ENCODE measurements around the gene MBD3L5. TPM values are rescaled to one million over a fixed set of nuclear protein-coding genes. Genes with fewer than 3 reads are reported as not detected.
"Not testable (repeated sequence)": the region's sequence is repeated elsewhere in the genome, so short reads cannot be mapped to it uniquely, and the experiment has no call there.

The MBD3L5 gene
- total and polyA plus RNA-seq, 7 experiments from 2014 or later: not detected

GRCh38 chr19:7006135-7006704 lies 24.2 kb upstream of the MBD3L5 start:
- peak overlapping the region in 1 of 9 donors; percentile 14 for H3K27ac Mint-ChIP-seq
- no peaks in the 10 kb centered on the region for H3K36me3 Mint-ChIP-seq

GRCh38 chr19:7007859-7008258 lies 22.5 kb upstream of the MBD3L5 start:
- ChIA-PET CTCF (interaction anchor here (0.6 kb wide), 1 partner anchor 59 kb away, joined by 3 read pairs; no protein-coding TSS in a partner anchor), POLR2A (no interaction called here)
- peaks cover 16 to 24% of the 10 kb centered on the region in 2 donors for H3K4me1 ChIP-seq (ENCODE audit: control insufficient read depth in 2 of 2, insufficient read depth in 2 of 2, low read length in 2 of 2)
- H3K4me3 Mint-ChIP-seq: peak overlapping the region in 5 of 10 donors; percentile 29 to 95 (median 76)
- peak overlapping the region in 2 of 9 donors; percentile 36 to 48 for H3K27ac Mint-ChIP-seq
- no peaks in the 10 kb centered on the region for H3K27me3 ChIP-seq (ENCODE audit: control insufficient read depth in 2 of 2, insufficient read depth in 2 of 2, low read length in 2 of 2)
- intact Hi-C loops (cut with micrococcal nuclease): loop anchor here in 1 of 2 donors (10.0 kb wide), 2 partner anchors 63 to 273 kb away; partner anchors contain the start of genes GPR108 and TRIP10
- H3K9me3 ChIP-seq (ENCODE audit: control insufficient read depth in 2 of 3, low read length in 3 of 3): no peaks in the 10 kb centered on the region
- no peaks in the 10 kb centered on the region for H3K36me3 ChIP-seq (ENCODE audit: control insufficient read depth in 2 of 3, insufficient read depth in 3 of 3, low read length in 3 of 3)
- peaks cover 25 to 58% (median 46%) of the 10 kb centered on the region in 7 donors for H3K4me1 Mint-ChIP-seq
- no peak overlapping the region for H3K4me3 ChIP-seq (ENCODE audit: low read length)
- no peaks in the 10 kb centered on the region for H3K36me3 Mint-ChIP-seq
- H3K27me3 Mint-ChIP-seq: no peaks in the 10 kb centered on the region
- no peak overlapping the region for H3K27ac ChIP-seq (ENCODE audit: low read depth, low read length)
- peaks cover 0 to 10% (median 0%) of the 10 kb centered on the region in 11 donors for H3K9me3 Mint-ChIP-seq
- DNase-seq (no peak), ATAC-seq (no peak)

More at GRCh38 chr19:7006135-7006704, 24.2 kb upstream of the MBD3L5 start:
- Histone ChIP-seq H3K4me3 (ENCODE audit: low read length) (no peak overlapping the region), H3K27me3 (ENCODE audit: control insufficient read depth in 2 of 2, insufficient read depth in 2 of 2, low read length in 2 of 2) (no peaks in the 10 kb centered on the region), H3K36me3 (ENCODE audit: control insufficient read depth in 2 of 3, insufficient read depth in 3 of 3, low read length in 3 of 3) (no peaks in the 10 kb centered on the region), H3K9me3 (ENCODE audit: control insufficient read depth in 2 of 3, low read length in 3 of 3) (no peaks in the 10 kb centered on the region), H3K4me1 (ENCODE audit: control insufficient read depth in 2 of 2, insufficient read depth in 2 of 2, low read length in 2 of 2) (peaks cover 16 to 24% of the 10 kb centered on the region in 2 donors), H3K27ac (ENCODE audit: low read depth, low read length) (no peak overlapping the region)
- peaks cover 0 to under 1% (median 0%) of the 10 kb centered on the region in 5 donors for H3K27me3 Mint-ChIP-seq
- ChIA-PET CTCF (interaction anchor here (0.6 to 0.7 kb wide), 2 partner anchors 9 to 162 kb away, joined by 3 read pairs; no protein-coding TSS in a partner anchor), POLR2A (interaction anchor here (1.0 kb wide), 1 partner anchor 115 kb away, joined by 3 read pairs; no protein-coding TSS in a partner anchor)
- intact Hi-C loops (cut with micrococcal nuclease): loop anchor here in 1 of 2 donors (10.0 kb wide), 2 partner anchors 61 to 271 kb away; partner anchors contain the start of genes GPR108 and TRIP10
- ATAC-seq (no peak), DNase-seq (no peak)
- peaks cover 0 to 6% (median 0%) of the 10 kb centered on the region in 11 donors for H3K9me3 Mint-ChIP-seq
- H3K4me1 Mint-ChIP-seq: peaks cover 21 to 62% (median 39%) of the 10 kb centered on the region in 7 donors
- peak overlapping the region in 2 of 10 donors; percentile 5 to 29 for H3K4me3 Mint-ChIP-seq

GRCh38 chr19:7010722-7011593 lies 19.4 kb upstream of the MBD3L5 start:
- no peak for ATAC-seq
- POLR2A ChIA-PET: no interaction called here
- peak overlapping the region in 2 of 9 donors; percentile 36 to 86 for H3K27ac Mint-ChIP-seq
- Histone ChIP-seq H3K27ac (ENCODE audit: low read depth, low read length) (no peak overlapping the region), H3K9me3 (ENCODE audit: control insufficient read depth in 2 of 3, low read length in 3 of 3) (no peaks in the 10 kb centered on the region), H3K4me1 (ENCODE audit: control insufficient read depth in 2 of 2, insufficient read depth in 2 of 2, low read length in 2 of 2) (peaks cover 16 to 29% of the 10 kb centered on the region in 2 donors), H3K36me3 (ENCODE audit: control insufficient read depth in 2 of 3, insufficient read depth in 3 of 3, low read length in 3 of 3) (no peaks in the 10 kb centered on the region), H3K27me3 (ENCODE audit: control insufficient read depth in 2 of 2, insufficient read depth in 2 of 2, low read length in 2 of 2) (no peaks in the 10 kb centered on the region), H3K4me3 (ENCODE audit: low read length) (no peak overlapping the region)
- CTCF ChIA-PET: no interaction called here
- H3K4me1 Mint-ChIP-seq: peaks cover 22 to 67% (median 52%) of the 10 kb centered on the region in 7 donors
- no peak for DNase-seq
- H3K4me3 Mint-ChIP-seq: peak overlapping the region in 2 of 10 donors; percentile 14 to 47
- no peaks in the 10 kb centered on the region for H3K27me3 Mint-ChIP-seq
- H3K36me3 Mint-ChIP-seq: peaks cover 0 to 2% (median 0%) of the 10 kb centered on the region in 5 donors
- peaks cover 0 to 10% (median 0%) of the 10 kb centered on the region in 11 donors for H3K9me3 Mint-ChIP-seq
- intact Hi-C loops (cut with micrococcal nuclease): no loop called here

GRCh38 chr19:7013678-7014077 lies 16.7 kb upstream of the MBD3L5 start:
- ChIA-PET POLR2A (no interaction called here), CTCF (interaction anchor here (1.0 kb wide), 1 partner anchor 9 kb away, joined by 3 read pairs; no protein-coding TSS in a partner anchor)

GRCh38 chr19:7018828-7019227 lies 11.6 kb upstream of the MBD3L5 start:
- Mint-ChIP-seq H3K36me3 (peaks cover 0 to under 1% (median 0%) of the 10 kb centered on the region in 5 donors), H3K27me3 (no peaks in the 10 kb centered on the region), H3K4me1 (peaks cover 0 to 11% (median 2%) of the 10 kb centered on the region in 7 donors), H3K9me3 (no peaks in the 10 kb centered on the region), H3K4me3 (no peak overlapping the region), H3K27ac (no peak overlapping the region)
- Histone ChIP-seq H3K9me3 (ENCODE audit: control insufficient read depth in 2 of 3, low read length in 3 of 3) (no peaks in the 10 kb centered on the region), H3K4me1 (ENCODE audit: control insufficient read depth in 2 of 2, insufficient read depth in 2 of 2, low read length in 2 of 2) (peaks cover 0 to 1% of the 10 kb centered on the region in 2 donors), H3K36me3 (ENCODE audit: control insufficient read depth in 2 of 3, insufficient read depth in 3 of 3, low read length in 3 of 3) (no peaks in the 10 kb centered on the region), H3K27ac (ENCODE audit: low read depth, low read length) (no peak overlapping the region), H3K4me3 (ENCODE audit: low read length) (no peak overlapping the region), H3K27me3 (ENCODE audit: control insufficient read depth in 2 of 2, insufficient read depth in 2 of 2, low read length in 2 of 2) (no peaks in the 10 kb centered on the region)
- ATAC-seq: no peak
- no peak for DNase-seq
- ChIA-PET CTCF (no interaction called here), POLR2A (no interaction called here)
- intact Hi-C loops (cut with micrococcal nuclease): no loop called here

More at GRCh38 chr19:7013678-7014077, 16.7 kb upstream of the MBD3L5 start:
- H3K27ac ChIP-seq (ENCODE audit: low read depth, low read length): no peak overlapping the region
- no peaks in the 10 kb centered on the region for H3K36me3 ChIP-seq (ENCODE audit: control insufficient read depth in 2 of 3, insufficient read depth in 3 of 3, low read length in 3 of 3)
- H3K4me3 ChIP-seq (ENCODE audit: low read length): no peak overlapping the region
- H3K9me3 ChIP-seq (ENCODE audit: control insufficient read depth in 2 of 3, low read length in 3 of 3): no peaks in the 10 kb centered on the region
- H3K27me3 ChIP-seq (ENCODE audit: control insufficient read depth in 2 of 2, insufficient read depth in 2 of 2, low read length in 2 of 2): no peaks in the 10 kb centered on the region
- peaks cover 13 to 18% of the 10 kb centered on the region in 2 donors for H3K4me1 ChIP-seq (ENCODE audit: control insufficient read depth in 2 of 2, insufficient read depth in 2 of 2, low read length in 2 of 2)
- Mint-ChIP-seq H3K9me3 (peaks cover 0 to 10% (median 0%) of the 10 kb centered on the region in 11 donors), H3K36me3 (peaks cover 0 to 2% (median 0%) of the 10 kb centered on the region in 5 donors), H3K4me1 (peaks cover 9 to 45% (median 34%) of the 10 kb centered on the region in 7 donors), H3K4me3 (no peak overlapping the region), H3K27me3 (no peaks in the 10 kb centered on the region), H3K27ac (peak overlapping the region in 2 of 9 donors; percentile 0 to 10)
- intact Hi-C loops (cut with micrococcal nuclease): loop anchor here in 1 of 2 donors (1.0 kb wide), 1 partner anchor 16 kb away; no protein-coding TSS in a partner anchor
- DNase-seq (no peak), ATAC-seq (peak; percentile 79)

GRCh38 chr19:7021331-7021730 lies 9.0 kb upstream of the MBD3L5 start, which contains the start of gene MBD3L2B:
Gene MBD3L2B (minus strand): TSS chr19:7021431. CDS start chr19:7021397, 34 bp downstream.
- H3K9me3 ChIP-seq (ENCODE audit: control insufficient read depth in 2 of 3, low read length in 3 of 3); CTCF ChIA-PET; H3K4me3 Mint-ChIP-seq; H3K27ac ChIP-seq (ENCODE audit: low read depth, low read length); H3K4me1 Mint-ChIP-seq; H3K27me3 ChIP-seq (ENCODE audit: control insufficient read depth in 2 of 2, insufficient read depth in 2 of 2, low read length in 2 of 2); ATAC-seq; H3K9me3 Mint-ChIP-seq; DNase-seq; H3K36me3 ChIP-seq (ENCODE audit: control insufficient read depth in 2 of 3, insufficient read depth in 3 of 3, low read length in 3 of 3); intact Hi-C loops (cut with micrococcal nuclease); H3K27ac Mint-ChIP-seq; H3K4me3 ChIP-seq (ENCODE audit: low read length); POLR2A ChIA-PET; H3K27me3 Mint-ChIP-seq; H3K36me3 Mint-ChIP-seq; H3K4me1 ChIP-seq (ENCODE audit: control insufficient read depth in 2 of 2, insufficient read depth in 2 of 2, low read length in 2 of 2): not testable (repeated sequence)

Data from naive thymus-derived CD4-positive, alpha-beta T cell (primary cell).